GM08714 (cell line): ENCODE results near the gene MYO1A.
"Not testable (repeated sequence)": the region's sequence is repeated elsewhere in the genome, so short reads cannot be mapped to it uniquely, and the experiment has no call there.

Source experiments
- H3K4me3 ChIP-seq: fragments of 200-500 bp; sonication (Bioruptor generic); 2 replicates; pipeline ENCODE4 v1.5.1; 2014; ENCODE audit warnings: mild to moderate bottlenecking, low read length, inconsistent platforms
- ZNF274 ChIP-seq: IDR thresholded peaks from 2 replicates; pipeline ENCODE4 v1.6.1; 2012; ENCODE audit warnings: mild to moderate bottlenecking, low read depth, low read length

Gene MYO1A

GRCh38 chr12:56991319-56992246, 58.3 kb downstream of the MYO1A start:
- no peak for TF ChIP-seq ZNF274
- no peak overlapping the region for H3K4me3 ChIP-seq

GRCh38 chr12:56990648-56991318, 59.1 kb downstream of the MYO1A start:
- no peak overlapping the region for H3K4me3 ChIP-seq
- TF ChIP-seq ZNF274: no peak

- H3K4me3 ChIP-seq: no peak overlapping the region
- TF ChIP-seq ZNF274: no peak
These were observed 59.9 kb downstream of the MYO1A start for GRCh38 chr12:56989861-56990610.

GRCh38 chr12:56988207-56988739, 61.7 kb downstream of the MYO1A start:
- TF ChIP-seq ZNF274: no peak
- no peak overlapping the region for H3K4me3 ChIP-seq

- H3K4me3 ChIP-seq: no peak overlapping the region
- no peak for TF ChIP-seq ZNF274
These were observed 62.3 kb downstream of the MYO1A start for GRCh38 chr12:56987551-56988053.

- TF ChIP-seq ZNF274: no peak
- H3K4me3 ChIP-seq: no peak overlapping the region
These were observed 62.9 kb downstream of the MYO1A start for GRCh38 chr12:56987011-56987410.

GRCh38 chr12:56985714-56986113, 64.2 kb downstream of the MYO1A start:
- not testable (repeated sequence) for H3K4me3 ChIP-seq

GRCh38 chr12:56983386-56983785, 66.5 kb downstream of the MYO1A start:
- H3K4me3 ChIP-seq: no peak overlapping the region
- no peak for TF ChIP-seq ZNF274

- H3K4me3 ChIP-seq: not testable (repeated sequence)
These were observed 67.2 kb downstream of the MYO1A start for GRCh38 chr12:56982578-56983236.

- H3K4me3 ChIP-seq: no peak overlapping the region
- TF ChIP-seq ZNF274: no peak
These were observed 68.9 kb downstream of the MYO1A start for GRCh38 chr12:56980941-56981530.

GRCh38 chr12:56980268-56980667, 69.7 kb downstream of the MYO1A start:
- no peak overlapping the region for H3K4me3 ChIP-seq
- TF ChIP-seq ZNF274: no peak

- TF ChIP-seq ZNF274: no peak
These were observed 70.3 kb downstream of the MYO1A start for GRCh38 chr12:56979628-56980027.

More at GRCh38 chr12:56979628-56980027, 70.3 kb downstream of the MYO1A start:
- no peak overlapping the region for H3K4me3 ChIP-seq
